Caco-2 (cell line): ENCODE results near the gene QPCT. TPM values are rescaled to one million over a fixed set of nuclear protein-coding genes. Genes with fewer than 3 reads are reported as not detected.
A peak's percentile ranks its signal among the peaks of the same experiment; 100 is the strongest.
"Not testable (repeated sequence)": the region's sequence is repeated elsewhere in the genome, so short reads cannot be mapped to it uniquely, and the experiment has no call there.

Source experiments
- Bru-seq: library from RNA; stranded (reverse); fragments of 400-500 nt; gene quantifications from one replicate; lab custom pipeline; 2021; lab: Mats Ljungman, UMichigan
- BruChase-seq, 2 experiments: library from RNA; stranded (reverse); fragments of 400-500 nt; gene quantifications; one replicate each; lab custom pipeline; 2021; lab: Mats Ljungman, UMichigan
- BruUV-seq: library from RNA; stranded (reverse); fragments of 400-500 nt; replicated peaks from 2 replicates; lab custom pipeline; 2021; lab: Mats Ljungman, UMichigan
- CTCF ChIA-PET: fragments of 300-600 bp; sonication (Branson Sonifier 250); formaldehyde crosslinking; loops from one replicate; lab custom pipeline; 2022; ENCODE audit warnings: antibody characterized with exemption; lab: Charles Lee
- POLR2A ChIA-PET: fragments of 300-600 bp; sonication (Branson Sonifier 250); formaldehyde crosslinking; loops from one replicate; lab custom pipeline; 2022; ENCODE audit warnings: antibody characterized with exemption; lab: Charles Lee
- DNase-seq, 2 experiments: peaks; one replicate each; pipeline versions ENCODE4 v3.0.0 to v3.0.0-alpha.2; 2020 to 2022
- H3K27me3 ChIP-seq: replicated peaks from 2 replicates; pipeline ENCODE4 v1.6.0; 2011; ENCODE audit warnings: low read length; ENCODE audit not compliant: control insufficient read depth, insufficient read depth
- H3K36me3 ChIP-seq: 2 replicates; pipeline ENCODE4 v1.5.1; 2011; ENCODE audit warnings: low read length; ENCODE audit not compliant: control insufficient read depth, insufficient read depth
- H3K4me1 ChIP-seq: fragments of 250-450 bp; sonication (Bioruptor Pico); 2 replicates; pipeline ENCODE4 v1.5.1; 2020; ENCODE audit warnings: mild to moderate bottlenecking
- H3K4me3 ChIP-seq: 2 replicates; pipeline ENCODE4 v1.5.1; 2011; ENCODE audit warnings: low read depth, mild to moderate bottlenecking, control low read depth, low read length
- H3K9me3 ChIP-seq: fragments of 250-450 bp; sonication (Bioruptor Pico); 2 replicates; pipeline ENCODE4 v1.5.1; 2020; ENCODE audit warnings: mild to moderate bottlenecking, moderate library complexity
- H3K27ac Mint-ChIP-seq: one replicate; pipeline ENCODE4 v1.8.0; 2022; ENCODE audit warnings: mixed read lengths; ENCODE audit not compliant: unreplicated experiment
- H3K27me3 Mint-ChIP-seq: one replicate; pipeline ENCODE4 v1.8.0; 2022; ENCODE audit warnings: mixed read lengths; ENCODE audit not compliant: insufficient read depth, unreplicated experiment
- H3K36me3 Mint-ChIP-seq: one replicate; pipeline ENCODE4 v1.8.0; 2022; ENCODE audit warnings: mild to moderate bottlenecking, mixed read lengths; ENCODE audit not compliant: insufficient read depth, unreplicated experiment
- H3K4me1 Mint-ChIP-seq: one replicate; pipeline ENCODE4 v1.8.0; 2022; ENCODE audit warnings: low read depth, mixed read lengths; ENCODE audit not compliant: unreplicated experiment
- H3K4me3 Mint-ChIP-seq: one replicate; pipeline ENCODE4 v1.8.0; 2022; ENCODE audit warnings: mild to moderate bottlenecking, moderate library complexity, mixed read lengths; ENCODE audit not compliant: unreplicated experiment
- H3K9me3 Mint-ChIP-seq: one replicate; pipeline ENCODE4 v1.8.0; 2022; ENCODE audit warnings: mixed read lengths; ENCODE audit not compliant: unreplicated experiment
- intact Hi-C: fragments of 100-400 bp; cut with micrococcal nuclease; formaldehyde crosslinking; loops from one replicate; pipeline ENCODE4 v1.10.0; 2022; ENCODE audit not compliant: unreplicated experiment
- long read RNA-seq: library from polyadenylated mRNA; stranded (forward); transcript quantifications from one replicate; pipeline ENCODE4 v2.0.0, GENCODE V29; 2022
- total RNA-seq: library from RNA; stranded (reverse); gene quantifications from 2 replicates; pipeline ENCODE4 v1.2.3, GENCODE V29; 2022
- TF ChIP-seq, protein P1 (sequence below), 2 experiments: fragments of 200-600 bp in 1 of 2; IDR thresholded peaks; 1 replicate in 1 of 2; 2 replicates in 1 of 2; pipeline versions ENCODE4 v1.5.1 to v1.8.0; 2011 to 2022; ENCODE audit warnings: antibody characterized with exemption in 1 of 2, control low read depth in 1 of 2, inconsistent platforms in 1 of 2, low read depth in 1 of 2, low read length in 1 of 2, mild to moderate bottlenecking in 1 of 2, moderate library complexity in 1 of 2; ENCODE audit not compliant: insufficient read depth in 1 of 2, severe bottlenecking in 1 of 2, unreplicated experiment in 1 of 2

QPCT gene
- 4.7 and 6.3 TPM in 2 replicates for total RNA-seq
- percentile 36 among the genes with signal in this experiment for Bru-seq, nascent RNA
- BruChase-seq, experiment 1, labeled RNA remaining after a 2-hour chase, result percentile 27 among the genes with signal in this experiment
- percentile 38 among the genes with signal in this experiment for BruChase-seq, experiment 2, labeled RNA remaining after a 6-hour chase
- long read RNA-seq, transcript QPCT-201 (7 exons, 1,739 nt), result major isoform, 32 of 35 reads
- long read RNA-seq, partial matches to known transcripts, result 1 of 35 reads
- long read RNA-seq, other reads (novel, unspliced or antisense), result 0 of 35 reads

DNA sequence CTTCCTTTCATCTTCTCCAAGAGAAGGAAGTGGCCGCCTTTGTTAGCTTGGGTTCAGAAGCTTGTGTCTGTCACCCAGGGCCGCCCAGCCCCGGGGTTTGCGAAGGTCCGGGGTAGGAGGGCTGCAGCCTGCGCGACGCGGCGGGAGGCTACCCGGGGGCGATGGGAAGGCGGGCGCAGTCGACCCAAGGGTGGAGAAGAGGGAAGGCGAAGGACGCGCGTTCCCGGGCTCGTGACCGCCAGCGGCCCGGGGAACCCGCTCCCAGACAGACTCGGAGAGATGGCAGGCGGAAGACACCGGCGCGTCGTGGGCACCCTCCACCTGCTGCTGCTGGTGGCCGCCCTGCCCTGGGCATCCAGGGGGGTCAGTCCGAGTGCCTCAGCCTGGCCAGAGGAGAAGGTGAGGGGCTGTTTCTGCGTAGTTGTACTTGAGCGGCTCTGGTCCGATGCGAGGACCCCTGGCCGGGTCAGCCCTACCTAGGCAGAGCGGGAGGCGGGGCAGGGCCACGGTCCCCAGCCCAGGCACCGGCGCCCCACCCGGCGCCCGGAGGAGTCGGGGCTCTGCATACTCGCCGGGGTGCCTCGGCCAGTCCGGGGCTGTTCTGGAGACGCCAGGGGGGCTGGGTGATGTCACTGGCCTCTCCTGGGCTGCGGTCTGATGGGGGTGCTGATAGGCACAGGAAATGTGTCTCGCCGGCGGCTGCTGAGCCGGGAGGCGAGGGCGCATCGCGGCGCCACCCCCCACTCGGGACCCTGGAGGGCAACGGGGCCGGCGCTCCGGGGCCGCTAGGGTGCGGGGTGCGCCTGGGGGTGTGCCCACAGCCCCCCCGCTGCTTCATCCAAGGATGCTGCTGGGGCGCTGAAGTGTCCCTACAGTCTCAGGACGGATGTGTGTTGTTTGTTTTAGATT is at the start of gene QPCT:
Gene QPCT, plus strand, starts transcription at position 178 of the 909 bp plus-strand sequence. Its CDS starts 102 bp downstream, at position 280.
- Histone ChIP-seq H3K4me1 (peaks cover 18% of the 10 kb centered on the region), H3K36me3 (no peaks in the 10 kb centered on the region), H3K27me3 (no peaks in the 10 kb centered on the region), H3K4me3 (peak within 1 kb of the TSS; percentile 79), H3K9me3 (no peaks in the 10 kb centered on the region)
- BruUV-seq, result no TSS peak
- TF ChIP-seq, protein P1, sequence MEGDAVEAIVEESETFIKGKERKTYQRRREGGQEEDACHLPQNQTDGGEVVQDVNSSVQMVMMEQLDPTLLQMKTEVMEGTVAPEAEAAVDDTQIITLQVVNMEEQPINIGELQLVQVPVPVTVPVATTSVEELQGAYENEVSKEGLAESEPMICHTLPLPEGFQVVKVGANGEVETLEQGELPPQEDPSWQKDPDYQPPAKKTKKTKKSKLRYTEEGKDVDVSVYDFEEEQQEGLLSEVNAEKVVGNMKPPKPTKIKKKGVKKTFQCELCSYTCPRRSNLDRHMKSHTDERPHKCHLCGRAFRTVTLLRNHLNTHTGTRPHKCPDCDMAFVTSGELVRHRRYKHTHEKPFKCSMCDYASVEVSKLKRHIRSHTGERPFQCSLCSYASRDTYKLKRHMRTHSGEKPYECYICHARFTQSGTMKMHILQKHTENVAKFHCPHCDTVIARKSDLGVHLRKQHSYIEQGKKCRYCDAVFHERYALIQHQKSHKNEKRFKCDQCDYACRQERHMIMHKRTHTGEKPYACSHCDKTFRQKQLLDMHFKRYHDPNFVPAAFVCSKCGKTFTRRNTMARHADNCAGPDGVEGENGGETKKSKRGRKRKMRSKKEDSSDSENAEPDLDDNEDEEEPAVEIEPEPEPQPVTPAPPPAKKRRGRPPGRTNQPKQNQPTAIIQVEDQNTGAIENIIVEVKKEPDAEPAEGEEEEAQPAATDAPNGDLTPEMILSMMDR (IDR thresholded peaks at IDR 0.05; ENCODE audit: insufficient read depth in 1 of 2, low read depth in 1 of 2, low read length in 1 of 2, severe bottlenecking in 1 of 2, unreplicated experiment in 1 of 2), result no peak
- intact Hi-C loops, result no loop called here
- ChIA-PET CTCF (no interaction called here), POLR2A (no interaction called here)
- Mint-ChIP-seq H3K4me1 (peaks cover 11% of the 10 kb centered on the region), H3K27ac (peak within 1 kb of the TSS; percentile 25), H3K27me3 (no peaks in the 10 kb centered on the region), H3K4me3 (peak within 1 kb of the TSS; percentile 75), H3K36me3 (no peaks in the 10 kb centered on the region), H3K9me3 (no peaks in the 10 kb centered on the region)
- peak; percentile 57 to 69 for DNase-seq

GRCh38 chr2:37294858-37295257 is 49.6 kb upstream of the QPCT start:
- H3K36me3 ChIP-seq, H3K4me3 ChIP-seq, H3K27ac Mint-ChIP-seq, H3K4me1 Mint-ChIP-seq, POLR2A ChIA-PET, H3K4me1 ChIP-seq, DNase-seq, H3K9me3 Mint-ChIP-seq, intact Hi-C loops, H3K9me3 ChIP-seq, BruUV-seq, H3K27me3 ChIP-seq, CTCF ChIA-PET, H3K27me3 Mint-ChIP-seq, H3K4me3 Mint-ChIP-seq: not testable (repeated sequence)
- peaks cover 20% of the 10 kb centered on the region for H3K36me3 Mint-ChIP-seq

GRCh38 chr2:37295469-37296073 is 48.9 kb upstream of the QPCT start:
- Mint-ChIP-seq H3K9me3 (no peaks in the 10 kb centered on the region), H3K4me3 (no peak overlapping the region), H3K27me3 (no peaks in the 10 kb centered on the region), H3K27ac (no peak overlapping the region), H3K36me3 (peaks cover 13% of the 10 kb centered on the region), H3K4me1 (no peaks in the 10 kb centered on the region)
- DNase-seq, result no peak
- no peaks in the 10 kb centered on the region for H3K27me3 ChIP-seq
- H3K36me3 ChIP-seq, result no peaks in the 10 kb centered on the region
- intact Hi-C loops, result no loop called here
- POLR2A ChIA-PET, result no interaction called here
- CTCF ChIA-PET, result no interaction called here
- BruUV-seq, result no TSS peak
- H3K9me3 ChIP-seq, result no peaks in the 10 kb centered on the region
- H3K4me3 ChIP-seq, result no peak overlapping the region
- no peaks in the 10 kb centered on the region for H3K4me1 ChIP-seq
- TF ChIP-seq, protein P1 (IDR thresholded peaks at IDR 0.05; ENCODE audit: insufficient read depth in 1 of 2, low read depth in 1 of 2, low read length in 1 of 2, severe bottlenecking in 1 of 2, unreplicated experiment in 1 of 2), result no peak
